Gastrocnemius medialis (tissue), 4 donors: ENCODE results near the gene SLC29A2.

Experiments
- POLR2A ChIP-seq, 2 donors: fragments of 450-650 bp; IDR thresholded peaks; one replicate each; pipeline ENCODE4 v1.6.1; 2017; ENCODE audit warnings: antibody characterized with exemption in 2 of 2, mild to moderate bottlenecking in 2 of 2, moderate library complexity in 2 of 2
- TF ChIP-seq, protein P1 (sequence below), 5 experiments: fragments of 450-650 bp in 3 of 5; fragments of 200-600 bp in 2 of 5; sonication (generic) in 2 of 5; IDR thresholded peaks in 4 of 5; conservative IDR thresholded peaks in 1 of 5; 1 replicate in 4 of 5; 2 replicates in 1 of 5; pipeline ENCODE4 v1.5.1; 2016 to 2019; ENCODE audit warnings: antibody characterized with exemption in 5 of 5, mild to moderate bottlenecking in 3 of 5, moderate library complexity in 3 of 5

DNA sequence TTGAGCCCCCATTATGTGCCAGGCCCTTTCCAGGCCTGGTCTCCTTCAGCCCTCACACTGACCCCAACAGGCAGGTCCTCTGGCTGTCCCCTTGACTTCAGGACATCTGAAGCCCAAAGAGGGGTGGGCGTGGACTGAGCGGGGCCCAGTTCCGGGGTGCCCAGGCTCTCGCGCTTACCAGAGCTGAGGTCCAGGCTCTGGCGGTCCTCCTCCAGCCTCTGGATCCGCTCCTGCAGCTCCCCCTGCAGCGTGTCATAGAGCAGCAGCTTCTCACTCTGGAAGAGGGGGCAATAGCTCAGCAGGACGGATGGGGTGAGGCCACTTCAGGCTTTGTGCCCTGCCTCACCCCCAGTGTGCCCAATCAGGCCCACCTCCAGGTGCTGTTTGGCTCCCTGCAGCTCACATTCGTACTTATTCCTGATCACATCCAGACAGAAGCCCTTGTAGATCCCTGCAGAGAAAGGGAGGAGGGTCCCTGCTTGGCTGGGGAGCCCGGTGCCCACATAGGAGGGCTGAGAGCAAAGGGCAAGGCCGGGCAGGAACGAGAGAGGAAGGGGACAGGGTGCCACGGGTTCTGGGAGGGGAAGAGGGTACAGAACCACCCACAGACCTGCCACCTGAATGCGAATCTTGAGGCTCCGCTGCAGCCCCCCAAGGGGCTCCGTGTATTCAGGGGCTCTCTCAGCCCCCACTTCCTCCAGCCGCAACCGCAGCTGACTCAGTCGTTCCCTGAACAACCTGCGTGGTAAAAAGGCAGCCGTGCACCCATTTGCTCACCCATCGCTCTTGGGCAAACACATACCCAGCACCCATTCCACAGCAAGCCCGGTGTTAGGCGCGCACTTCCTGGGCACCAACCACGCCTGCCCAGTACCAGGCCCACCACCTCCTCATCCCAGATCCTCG, 30.7 kb downstream of the SLC29A2 start:
- TF ChIP-seq, protein P1, sequence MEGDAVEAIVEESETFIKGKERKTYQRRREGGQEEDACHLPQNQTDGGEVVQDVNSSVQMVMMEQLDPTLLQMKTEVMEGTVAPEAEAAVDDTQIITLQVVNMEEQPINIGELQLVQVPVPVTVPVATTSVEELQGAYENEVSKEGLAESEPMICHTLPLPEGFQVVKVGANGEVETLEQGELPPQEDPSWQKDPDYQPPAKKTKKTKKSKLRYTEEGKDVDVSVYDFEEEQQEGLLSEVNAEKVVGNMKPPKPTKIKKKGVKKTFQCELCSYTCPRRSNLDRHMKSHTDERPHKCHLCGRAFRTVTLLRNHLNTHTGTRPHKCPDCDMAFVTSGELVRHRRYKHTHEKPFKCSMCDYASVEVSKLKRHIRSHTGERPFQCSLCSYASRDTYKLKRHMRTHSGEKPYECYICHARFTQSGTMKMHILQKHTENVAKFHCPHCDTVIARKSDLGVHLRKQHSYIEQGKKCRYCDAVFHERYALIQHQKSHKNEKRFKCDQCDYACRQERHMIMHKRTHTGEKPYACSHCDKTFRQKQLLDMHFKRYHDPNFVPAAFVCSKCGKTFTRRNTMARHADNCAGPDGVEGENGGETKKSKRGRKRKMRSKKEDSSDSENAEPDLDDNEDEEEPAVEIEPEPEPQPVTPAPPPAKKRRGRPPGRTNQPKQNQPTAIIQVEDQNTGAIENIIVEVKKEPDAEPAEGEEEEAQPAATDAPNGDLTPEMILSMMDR (IDR thresholded peaks at IDR 0.05 in 4 of 5, conservative IDR thresholded peaks at IDR 0.05 in 1 of 5) = no peak
- TF ChIP-seq POLR2A (IDR thresholded peaks at IDR 0.05) = no peak
